OCI-LY1 (cell line): Measurements from ENCODE around the gene RAB24.

Source experiments
- EZH2 ChIP-seq: fragments of 200-600 bp; sonication (generic), shearing (Covaris generic); IDR thresholded peaks from 2 replicates; pipeline ENCODE4 v1.8.0; 2017; ENCODE audit warnings: borderline replicate concordance, mixed run types, mild to moderate bottlenecking, antibody characterized with exemption, low read length, moderate library complexity, mixed read lengths
- TF ChIP-seq, protein P1 (sequence below): fragments of 200-600 bp; sonication (generic), shearing (Covaris generic); IDR thresholded peaks from 2 replicates; pipeline ENCODE4 v1.5.1; 2017; ENCODE audit warnings: mild to moderate bottlenecking, antibody characterized with exemption, low read length, moderate library complexity, mixed read lengths

DNA sequence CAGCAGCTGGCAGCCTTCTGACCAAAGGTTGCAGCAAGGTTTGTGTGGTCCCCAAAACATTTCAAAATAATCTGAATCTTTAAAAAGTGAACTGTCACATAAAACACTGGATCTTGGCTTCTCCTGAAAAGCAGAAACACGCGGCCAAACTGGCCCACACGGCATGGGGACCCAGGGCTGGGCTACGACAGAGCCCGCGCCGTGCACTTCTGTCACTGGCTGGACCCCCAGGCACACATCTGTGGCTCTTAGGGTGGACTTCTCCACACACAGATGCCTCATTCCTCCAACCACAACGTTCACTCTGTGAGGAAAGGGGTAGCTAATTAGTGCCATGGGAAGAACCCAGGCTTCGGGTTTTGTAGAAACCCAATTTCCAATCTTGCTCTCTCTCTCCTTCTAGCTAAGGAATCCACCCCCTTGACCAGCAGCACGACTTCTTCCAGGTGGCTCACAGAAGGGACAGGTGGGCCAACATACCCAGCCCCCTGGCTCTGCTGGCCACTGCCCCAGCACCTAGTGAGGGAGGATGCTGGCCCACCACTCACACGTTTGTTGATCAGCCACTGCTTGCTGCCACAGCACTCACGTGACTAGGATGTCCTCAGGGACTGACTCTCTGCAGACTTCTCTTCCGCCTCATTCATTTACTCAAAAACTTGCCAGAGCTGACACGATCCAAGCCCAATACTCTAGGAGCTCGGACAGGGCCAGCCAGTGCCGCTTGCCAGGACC is 30.1 kb upstream of the RAB24 start:
- TF ChIP-seq EZH2: no peak
- TF ChIP-seq, protein P1, sequence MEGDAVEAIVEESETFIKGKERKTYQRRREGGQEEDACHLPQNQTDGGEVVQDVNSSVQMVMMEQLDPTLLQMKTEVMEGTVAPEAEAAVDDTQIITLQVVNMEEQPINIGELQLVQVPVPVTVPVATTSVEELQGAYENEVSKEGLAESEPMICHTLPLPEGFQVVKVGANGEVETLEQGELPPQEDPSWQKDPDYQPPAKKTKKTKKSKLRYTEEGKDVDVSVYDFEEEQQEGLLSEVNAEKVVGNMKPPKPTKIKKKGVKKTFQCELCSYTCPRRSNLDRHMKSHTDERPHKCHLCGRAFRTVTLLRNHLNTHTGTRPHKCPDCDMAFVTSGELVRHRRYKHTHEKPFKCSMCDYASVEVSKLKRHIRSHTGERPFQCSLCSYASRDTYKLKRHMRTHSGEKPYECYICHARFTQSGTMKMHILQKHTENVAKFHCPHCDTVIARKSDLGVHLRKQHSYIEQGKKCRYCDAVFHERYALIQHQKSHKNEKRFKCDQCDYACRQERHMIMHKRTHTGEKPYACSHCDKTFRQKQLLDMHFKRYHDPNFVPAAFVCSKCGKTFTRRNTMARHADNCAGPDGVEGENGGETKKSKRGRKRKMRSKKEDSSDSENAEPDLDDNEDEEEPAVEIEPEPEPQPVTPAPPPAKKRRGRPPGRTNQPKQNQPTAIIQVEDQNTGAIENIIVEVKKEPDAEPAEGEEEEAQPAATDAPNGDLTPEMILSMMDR: no peak
